GM12801 (cell line): Measurements from ENCODE around the gene CSTF2.

ENCODE experiments used
- CTCF ChIP-seq: IDR thresholded peaks from one replicate; pipeline ENCODE4 v1.5.1; 2011; ENCODE audit warnings: control low read depth; ENCODE audit not compliant: insufficient read length; ENCODE audit errors: extremely low read depth

CSTF2 gene

DNA sequence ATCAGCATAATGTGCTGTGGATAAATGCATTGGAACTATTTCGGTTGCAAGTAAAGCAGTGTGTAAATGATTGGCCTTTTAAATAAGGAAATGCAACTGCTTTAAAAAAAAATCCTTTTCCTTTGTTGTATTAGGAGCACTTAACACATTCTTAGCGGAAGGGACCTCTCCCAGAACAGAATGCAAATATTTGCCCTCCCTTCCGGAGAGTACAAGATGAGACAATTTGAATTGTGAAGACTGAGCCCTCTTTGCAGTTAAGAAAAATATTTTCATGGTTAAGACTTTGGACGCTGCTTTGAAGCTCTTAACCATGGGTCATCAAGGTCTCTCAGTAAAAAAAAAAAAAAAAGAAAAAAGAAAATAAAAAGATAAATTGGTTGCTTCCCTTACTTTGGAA lies 63.5 kb downstream of the CSTF2 start:
- no peak for TF ChIP-seq CTCF
